HG02798 (cell line): ENCODE data around the gene ASXL2.

Experiments used
- ATAC-seq: cut with Tn5 transposase; IDR thresholded peaks from one replicate; pipeline ENCODE4 v1.9.1; 2021; ENCODE audit warnings: mild to moderate bottlenecking; ENCODE audit not compliant: unreplicated experiment, poor library complexity

ASXL2 gene

DNA sequence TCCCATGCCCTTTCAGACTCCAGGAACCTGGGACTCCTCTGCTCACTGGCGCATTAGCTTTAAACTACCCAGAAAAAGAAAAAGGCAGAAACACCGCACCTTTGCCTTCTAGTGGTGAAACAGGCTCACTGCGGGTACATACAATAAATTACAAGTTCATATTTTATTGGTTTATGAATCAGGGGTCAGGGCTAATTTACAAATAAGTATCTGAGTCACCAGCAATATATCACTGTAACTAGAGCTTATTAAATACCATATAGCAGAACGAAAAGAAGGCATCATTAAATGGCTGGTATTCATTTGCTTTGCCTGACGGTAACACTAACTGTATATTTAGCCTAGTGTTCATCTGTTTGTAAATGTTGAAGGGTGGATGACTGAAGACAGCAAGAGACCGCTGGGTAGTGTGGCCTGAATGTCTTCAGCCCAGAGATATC lies 178.0 kb downstream of the ASXL2 start:
- no peak for ATAC-seq

DNA sequence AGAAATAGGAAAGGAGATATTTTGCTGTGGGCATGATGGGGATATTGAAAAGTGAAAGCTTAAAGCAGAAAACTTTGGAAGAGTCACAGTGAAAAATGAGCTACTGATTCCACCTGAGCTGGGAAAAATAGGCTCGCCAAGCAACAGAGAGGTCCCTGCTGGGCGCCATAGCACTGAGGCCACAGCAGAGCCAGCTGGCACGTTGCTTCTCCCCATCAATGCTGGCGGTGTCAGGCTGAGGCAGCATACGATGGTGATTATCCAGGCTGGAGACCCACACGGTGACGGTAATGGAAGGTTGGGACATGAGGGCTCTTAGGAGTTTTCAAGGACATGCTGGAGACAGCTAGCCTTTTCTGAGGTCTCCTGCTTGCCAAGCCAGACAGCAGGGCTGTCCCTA lies 179.1 kb downstream of the ASXL2 start:
- ATAC-seq: no peak

DNA sequence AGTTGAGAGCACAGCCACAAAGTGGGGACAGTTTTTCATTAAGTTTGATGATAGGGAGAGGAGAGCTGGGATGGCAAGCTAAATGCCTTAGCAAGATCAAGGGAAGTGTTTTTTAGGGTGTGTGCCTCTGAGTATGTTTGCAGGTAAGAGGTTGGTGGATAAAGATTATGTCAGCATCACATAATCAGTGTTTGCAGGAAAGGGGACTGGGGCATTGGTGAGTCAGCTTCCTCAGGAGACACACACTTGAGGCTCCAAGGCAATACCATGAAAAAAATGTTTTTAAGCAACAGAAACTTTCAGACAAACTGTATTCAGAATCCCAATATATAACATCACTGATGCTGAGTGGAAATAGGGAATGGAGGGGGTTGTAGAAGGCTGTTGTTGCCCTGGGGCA lies 179.5 kb downstream of the ASXL2 start:
- no peak for ATAC-seq

DNA sequence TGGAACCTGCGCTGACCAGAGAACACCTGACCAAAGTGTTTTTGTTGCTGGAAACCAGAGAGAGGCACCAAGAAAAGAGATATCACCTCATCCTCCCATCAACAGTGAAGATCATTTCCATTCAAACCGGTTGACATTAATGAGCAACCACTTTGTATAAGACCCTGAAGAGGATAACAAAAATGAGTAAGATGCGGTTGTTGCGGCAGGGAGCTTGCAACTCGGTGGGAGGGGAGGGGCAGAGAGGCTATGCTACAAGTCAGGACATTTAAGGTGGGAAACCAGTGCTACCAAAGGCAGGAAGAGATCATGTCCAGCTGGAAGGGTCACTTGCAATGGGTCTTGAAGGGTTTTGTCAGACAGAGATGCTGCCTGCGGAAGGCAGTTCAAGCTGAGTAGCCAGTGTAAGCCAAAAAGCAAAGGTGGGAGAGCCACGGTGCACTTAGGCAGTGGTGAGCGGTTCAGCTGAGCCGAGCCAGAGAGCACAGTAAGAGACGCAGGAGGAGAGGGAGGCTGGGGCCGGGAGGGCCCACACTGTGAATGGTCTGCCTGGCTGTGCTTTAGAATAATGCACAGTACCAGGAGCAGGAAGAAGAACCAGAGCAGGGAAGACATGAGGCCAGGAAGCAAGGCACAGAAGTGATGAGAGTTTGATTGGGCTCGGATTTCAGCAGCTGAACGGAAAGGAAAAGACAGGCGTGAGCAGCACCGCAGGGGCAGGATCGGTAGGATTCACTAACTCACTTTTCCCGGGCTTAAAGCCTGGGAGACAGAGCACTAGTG lies 180.5 kb downstream of the ASXL2 start:
- no peak for ATAC-seq

DNA sequence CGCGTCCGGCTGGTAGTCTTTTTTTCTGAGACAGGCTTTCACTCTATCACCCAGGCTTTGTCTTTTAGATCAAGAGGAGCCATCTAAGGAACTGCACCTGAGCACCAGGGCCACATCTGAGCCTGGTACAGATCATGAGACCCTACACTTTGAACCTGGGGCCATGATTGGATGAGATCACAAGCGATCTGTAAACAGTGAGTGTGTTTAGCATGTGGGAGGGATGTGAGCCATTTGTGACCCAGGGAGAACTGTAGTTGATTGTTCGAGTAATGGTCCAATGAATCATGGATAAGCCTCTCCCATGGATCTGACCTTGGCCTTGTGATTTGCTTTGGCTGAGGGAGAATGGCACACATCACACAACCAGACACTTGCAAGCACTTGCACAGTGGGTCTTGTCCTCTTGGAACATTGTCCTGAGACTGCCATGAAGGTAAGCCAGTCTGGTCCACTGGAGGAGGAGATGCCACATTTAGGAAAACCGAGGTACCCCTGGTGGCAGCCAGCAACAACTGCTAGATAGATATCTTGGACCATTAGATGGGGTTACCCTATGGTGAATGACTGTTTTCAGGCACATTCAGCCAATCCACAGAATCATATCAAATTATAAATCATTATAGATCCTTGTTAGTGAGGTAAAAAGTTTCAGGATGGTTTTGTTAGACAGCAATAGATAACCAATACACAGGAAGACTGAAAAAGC lies 185.4 kb downstream of the ASXL2 start:
- no peak for ATAC-seq

DNA sequence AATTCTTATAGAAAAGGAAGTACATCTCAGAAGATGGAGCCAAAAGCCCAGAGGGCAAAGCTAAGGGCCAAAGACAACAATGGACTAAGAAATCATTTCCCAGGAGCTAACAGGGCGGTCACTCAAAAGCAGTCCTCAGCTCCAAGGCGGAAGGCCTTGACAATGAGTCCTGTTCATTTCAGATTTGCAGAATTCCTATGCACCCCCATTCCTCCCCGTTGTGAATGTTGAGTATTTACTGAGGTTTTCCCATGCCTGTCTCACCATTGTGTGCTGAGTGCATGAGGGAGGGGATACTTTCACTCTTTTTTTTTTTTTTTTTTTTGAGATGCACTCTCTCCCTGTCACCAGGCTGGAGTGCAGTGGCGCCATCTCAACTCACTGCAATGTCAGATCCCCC lies 186.1 kb downstream of the ASXL2 start:
- no peak for ATAC-seq

DNA sequence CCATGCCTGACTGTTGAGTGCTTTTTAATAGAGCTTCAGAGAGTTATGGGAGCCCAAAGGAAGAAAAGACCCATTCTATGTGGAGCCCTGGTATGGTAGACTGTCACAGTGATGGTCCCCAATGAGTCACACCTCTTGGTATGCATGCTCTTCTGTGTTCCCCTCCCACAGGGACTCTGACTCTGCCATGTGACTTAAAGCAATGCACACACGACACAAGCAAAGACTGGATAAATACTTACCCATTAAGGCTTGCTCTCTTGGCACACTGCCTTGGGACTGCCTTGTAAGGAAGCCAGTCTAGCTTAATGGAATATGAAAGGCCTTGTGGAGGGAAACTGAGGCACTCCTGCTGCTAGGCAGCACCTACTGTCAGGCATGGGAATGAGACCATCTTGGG lies 188.2 kb downstream of the ASXL2 start:
- no peak for ATAC-seq

DNA sequence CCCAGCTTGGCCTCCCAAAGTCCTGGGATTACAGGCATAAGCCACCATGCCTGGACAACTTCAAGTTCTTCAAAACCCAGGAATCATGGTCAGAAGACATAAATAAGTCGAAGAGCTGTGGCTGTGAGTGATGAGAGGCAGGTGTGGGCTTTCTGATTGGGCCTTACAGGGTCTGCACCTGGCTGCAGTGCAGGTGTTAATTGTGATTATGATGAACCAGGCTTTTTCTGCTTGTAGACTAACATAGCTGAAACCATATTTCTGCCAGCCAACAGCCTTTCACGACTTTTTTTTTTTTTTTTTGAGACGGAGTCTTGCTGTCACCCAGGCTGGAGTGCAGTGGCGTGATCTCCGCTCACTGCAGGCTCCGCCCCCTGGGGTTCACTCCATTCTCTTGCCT lies 190.1 kb downstream of the ASXL2 start:
- ATAC-seq: no peak

DNA sequence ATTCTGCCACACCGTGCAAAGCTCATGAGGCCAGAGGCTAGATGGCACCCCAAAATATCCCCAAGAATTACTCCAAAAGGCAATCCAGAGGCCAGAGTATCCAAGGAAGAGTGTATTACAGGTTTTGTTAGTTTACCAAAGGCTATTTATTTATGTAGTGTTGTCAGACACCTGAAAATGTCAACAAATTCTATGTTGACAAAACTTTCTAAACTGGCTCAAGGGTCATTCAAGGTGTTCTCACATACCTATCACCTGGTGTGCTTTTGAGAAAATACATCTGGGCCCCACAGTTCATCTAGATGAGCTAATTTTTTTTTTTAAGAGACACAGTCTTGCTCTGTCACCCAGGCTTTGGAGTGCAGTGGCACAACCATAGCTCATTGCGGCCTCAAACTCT lies 192.5 kb downstream of the ASXL2 start:
- no peak for ATAC-seq

DNA sequence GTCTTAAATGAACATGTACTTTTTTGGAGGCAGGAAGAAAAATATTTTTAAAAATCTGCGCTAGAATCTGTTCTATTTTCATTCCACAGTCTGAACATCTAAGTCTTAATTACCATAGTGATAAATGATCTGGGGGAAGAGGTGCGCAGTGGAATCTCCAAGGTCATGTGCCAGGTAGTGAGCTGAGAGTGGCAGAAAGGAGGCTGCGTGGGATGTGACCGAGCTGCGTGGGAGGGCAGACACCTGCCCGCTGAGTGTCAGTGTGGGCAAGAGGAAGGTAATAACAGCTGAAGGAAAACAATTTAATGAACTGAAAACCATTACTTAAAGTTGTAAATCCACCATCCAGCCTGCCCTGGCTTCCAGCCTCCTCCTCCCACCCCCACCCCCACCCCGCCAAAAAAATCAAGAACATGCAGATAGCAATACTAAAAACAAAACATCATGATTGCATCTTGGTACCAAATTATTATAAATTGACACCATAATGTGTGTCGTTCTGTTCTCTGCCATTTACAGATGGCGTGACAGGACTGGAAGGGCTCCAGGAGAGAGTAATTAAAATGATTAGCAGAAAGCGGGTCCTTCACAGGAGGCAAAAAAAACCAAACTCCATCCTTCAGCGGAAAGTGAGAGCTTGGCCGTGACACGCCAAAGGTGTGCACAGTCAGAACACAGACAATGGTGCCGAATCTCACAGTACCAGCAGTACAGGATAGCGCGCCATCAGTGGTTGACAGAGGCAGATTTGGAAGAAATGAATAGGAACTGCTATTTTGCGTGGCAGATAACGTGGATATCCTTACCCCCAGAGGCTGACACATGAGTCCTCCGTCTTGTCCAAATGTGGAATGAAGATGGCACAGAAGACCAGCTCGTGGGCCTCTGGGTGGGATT lies 193.5 kb downstream of the ASXL2 start:
- no peak for ATAC-seq
